NCI-H2196 treated with DMSO at 0.1 percent for 48 hours (cell line): ENCODE measurements around the gene FILIP1L.

Experiments
- DNase-seq: peaks from one replicate; lab custom pipeline; 2025; ENCODE audit not compliant: unreplicated experiment; lab: John Stamatoyannopoulos, UW

FILIP1L gene

GRCh38 chr3:100019719-100020118 is 94.6 kb downstream of the FILIP1L start:
- DNase-seq = no peak

- DNase-seq = no peak
Observed at GRCh38 chr3:100018806-100019205, 95.5 kb downstream of the FILIP1L start.

GRCh38 chr3:100010087-100010417 is 104.2 kb downstream of the FILIP1L start:
- no peak for DNase-seq

- no peak for DNase-seq
Observed at GRCh38 chr3:100009276-100010086, 104.8 kb downstream of the FILIP1L start.

- DNase-seq = no peak
Observed at GRCh38 chr3:100008081-100008698, 106.1 kb downstream of the FILIP1L start.

GRCh38 chr3:100007313-100007712 is 107.0 kb downstream of the FILIP1L start:
- no peak for DNase-seq

GRCh38 chr3:100006570-100007271 is 107.6 kb downstream of the FILIP1L start:
- no peak for DNase-seq

GRCh38 chr3:100005665-100006393 is 108.5 kb downstream of the FILIP1L start:
- DNase-seq = no peak

- no peak for DNase-seq
Observed at GRCh38 chr3:100004931-100005330, 109.4 kb downstream of the FILIP1L start.

GRCh38 chr3:100003609-100004503 is 110.4 kb downstream of the FILIP1L start:
- DNase-seq = no peak

- peak; percentile 60 for DNase-seq
Observed at GRCh38 chr3:100002599-100003350, 111.5 kb downstream of the FILIP1L start.

- no peak for DNase-seq
Observed at GRCh38 chr3:100001526-100002270, 112.6 kb downstream of the FILIP1L start.

- DNase-seq = no peak
Observed at GRCh38 chr3:100001083-100001482, 113.2 kb downstream of the FILIP1L start.

- no peak for DNase-seq
Observed at GRCh38 chr3:99999536-99999935, 114.8 kb downstream of the FILIP1L start.

GRCh38 chr3:99997293-99997692 is 117.0 kb downstream of the FILIP1L start:
- DNase-seq = no peak

- no peak for DNase-seq
Observed at GRCh38 chr3:99990179-99990578, 124.1 kb downstream of the FILIP1L start.

GRCh38 chr3:99984668-99985067 is 129.6 kb downstream of the FILIP1L start:
- DNase-seq = no peak

- DNase-seq = no peak
Observed at GRCh38 chr3:99984139-99984538, 130.2 kb downstream of the FILIP1L start.

- DNase-seq = no peak
Observed at GRCh38 chr3:99982650-99983049, 131.7 kb downstream of the FILIP1L start.
